HL-60 (cell line): ENCODE results near the gene ATP8B4.

ENCODE experiments used
- CTCF ChIP-seq: IDR thresholded peaks from one replicate; pipeline ENCODE4 v1.5.1; 2011; ENCODE audit warnings: low read length, control low read depth, inconsistent platforms; ENCODE audit not compliant: insufficient read depth
- POLR2AphosphoS5 ChIP-seq: IDR thresholded peaks from 2 replicates; pipeline ENCODE4 v1.6.1; 2012; ENCODE audit warnings: low read depth

- TF ChIP-seq CTCF = no peak
- no peak for TF ChIP-seq POLR2AphosphoS5
Observed at GRCh38 chr15:50017522-50017921, 101.5 kb downstream of the ATP8B4 start.
